Peyer's patch (tissue), 4 donors: Measurements from ENCODE around the gene KLF13. TPM values are rescaled to one million over a fixed set of nuclear protein-coding genes. Genes with fewer than 3 reads are reported as not detected.

ENCODE experiments used
- DNase-seq, 3 donors: peaks; one replicate each; pipeline ENCODE4 v3.0.0-alpha.2; 2017 to 2019
- H3K27ac ChIP-seq, 4 donors: fragments of 200-600 bp; sonication (generic); one replicate each; pipeline ENCODE4 v1.5.1; 2016 to 2019
- H3K27me3 ChIP-seq, 2 donors: fragments of 200-600 bp; sonication (generic); one replicate each; pipeline ENCODE4 v1.5.1; 2019
- H3K36me3 ChIP-seq, 3 donors: fragments of 200-600 bp; sonication (generic); one replicate each; pipeline ENCODE4 v1.5.1; 2016 to 2019
- H3K4me1 ChIP-seq, 4 donors: fragments of 200-600 bp; sonication (generic); one replicate each; pipeline ENCODE4 v1.5.1; 2016 to 2019
- H3K4me3 ChIP-seq, 4 donors: fragments of 200-600 bp; sonication (generic); 1 replicate in 3 of 4; 2 replicates in 1 of 4; pipeline ENCODE4 v1.5.1; 2016 to 2019; ENCODE audit warnings: mild to moderate bottlenecking in 1 of 4
- H3K9me3 ChIP-seq, 4 donors: fragments of 200-600 bp; sonication (generic); one replicate each; pipeline ENCODE4 v1.5.1; 2016 to 2019; ENCODE audit warnings: mild to moderate bottlenecking in 1 of 4
- POLR2A ChIP-seq, 2 donors: fragments of 450-650 bp; IDR thresholded peaks; one replicate each; pipeline ENCODE4 v1.5.1; 2017; ENCODE audit warnings: antibody characterized with exemption in 2 of 2, mild to moderate bottlenecking in 2 of 2, moderate library complexity in 2 of 2
- total RNA-seq, 4 donors: library from RNA; depleted of rRNA; stranded (reverse); fragments of >200 nt; gene quantifications; one replicate each; pipeline ENCODE4 v1.1.0, GENCODE V29; 2016
- TF ChIP-seq, protein P1 (sequence below), 6 experiments: fragments of 450-650 bp in 4 of 6; fragments of 200-600 bp in 2 of 6; sonication (generic) in 1 of 6; IDR thresholded peaks; one replicate each; pipeline ENCODE4 v1.5.1; 2017 to 2019; ENCODE audit warnings: antibody characterized with exemption in 6 of 6, mild to moderate bottlenecking in 3 of 6, moderate library complexity in 1 of 6

Gene KLF13
- total RNA-seq, 4 donors from 2014 or later = 51.2 to 80.4 (median 75.6) TPM

DNA sequence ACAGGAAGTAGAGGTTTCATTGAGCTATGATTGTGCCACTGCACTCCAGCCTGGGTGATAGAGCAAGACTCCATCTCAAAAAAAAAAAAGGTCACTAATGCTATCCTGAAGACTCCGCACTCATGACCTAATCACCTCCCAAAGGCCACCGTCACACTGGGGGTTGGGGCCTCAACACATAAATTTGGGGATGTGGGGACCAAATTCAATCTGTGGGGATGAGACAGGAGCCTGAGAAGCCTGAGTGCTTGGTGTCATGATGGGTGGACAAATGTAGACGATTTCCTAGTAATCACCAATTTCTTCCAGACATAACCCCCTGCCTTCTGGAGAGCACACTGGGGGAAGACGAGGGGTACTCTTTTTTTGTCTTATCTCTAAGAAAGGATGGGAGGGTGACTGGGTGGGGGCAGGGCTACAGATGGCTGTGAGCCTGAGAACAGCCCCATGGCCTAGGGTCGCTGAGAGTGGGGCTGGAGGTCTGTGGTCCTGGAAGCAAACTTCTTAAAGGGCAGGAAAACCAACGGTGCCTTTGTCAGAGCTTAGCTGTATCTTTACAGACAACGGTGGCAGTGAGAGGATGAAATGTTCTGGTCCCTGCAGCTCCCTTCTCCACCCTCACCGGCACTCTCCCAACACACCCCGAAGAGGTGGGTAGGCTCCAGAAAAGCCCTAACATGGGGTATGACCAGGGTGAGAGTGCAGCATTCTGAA, 16.6 kb upstream of the KLF13 start:
- peak in 1 of 3 donors; percentile 18 for DNase-seq
- H3K4me3 ChIP-seq = no peak overlapping the region
- H3K27me3 ChIP-seq = no peaks in the 10 kb centered on the region
- H3K4me1 ChIP-seq = no peaks in the 10 kb centered on the region
- H3K27ac ChIP-seq = no peak overlapping the region
- H3K36me3 ChIP-seq = no peaks in the 10 kb centered on the region
- TF ChIP-seq, protein P1, sequence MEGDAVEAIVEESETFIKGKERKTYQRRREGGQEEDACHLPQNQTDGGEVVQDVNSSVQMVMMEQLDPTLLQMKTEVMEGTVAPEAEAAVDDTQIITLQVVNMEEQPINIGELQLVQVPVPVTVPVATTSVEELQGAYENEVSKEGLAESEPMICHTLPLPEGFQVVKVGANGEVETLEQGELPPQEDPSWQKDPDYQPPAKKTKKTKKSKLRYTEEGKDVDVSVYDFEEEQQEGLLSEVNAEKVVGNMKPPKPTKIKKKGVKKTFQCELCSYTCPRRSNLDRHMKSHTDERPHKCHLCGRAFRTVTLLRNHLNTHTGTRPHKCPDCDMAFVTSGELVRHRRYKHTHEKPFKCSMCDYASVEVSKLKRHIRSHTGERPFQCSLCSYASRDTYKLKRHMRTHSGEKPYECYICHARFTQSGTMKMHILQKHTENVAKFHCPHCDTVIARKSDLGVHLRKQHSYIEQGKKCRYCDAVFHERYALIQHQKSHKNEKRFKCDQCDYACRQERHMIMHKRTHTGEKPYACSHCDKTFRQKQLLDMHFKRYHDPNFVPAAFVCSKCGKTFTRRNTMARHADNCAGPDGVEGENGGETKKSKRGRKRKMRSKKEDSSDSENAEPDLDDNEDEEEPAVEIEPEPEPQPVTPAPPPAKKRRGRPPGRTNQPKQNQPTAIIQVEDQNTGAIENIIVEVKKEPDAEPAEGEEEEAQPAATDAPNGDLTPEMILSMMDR (IDR thresholded peaks at IDR 0.05) = no peak
- no peak for TF ChIP-seq POLR2A (IDR thresholded peaks at IDR 0.05)
- H3K9me3 ChIP-seq = peaks cover 0 to 5% (median 0%) of the 10 kb centered on the region in 4 donors

DNA sequence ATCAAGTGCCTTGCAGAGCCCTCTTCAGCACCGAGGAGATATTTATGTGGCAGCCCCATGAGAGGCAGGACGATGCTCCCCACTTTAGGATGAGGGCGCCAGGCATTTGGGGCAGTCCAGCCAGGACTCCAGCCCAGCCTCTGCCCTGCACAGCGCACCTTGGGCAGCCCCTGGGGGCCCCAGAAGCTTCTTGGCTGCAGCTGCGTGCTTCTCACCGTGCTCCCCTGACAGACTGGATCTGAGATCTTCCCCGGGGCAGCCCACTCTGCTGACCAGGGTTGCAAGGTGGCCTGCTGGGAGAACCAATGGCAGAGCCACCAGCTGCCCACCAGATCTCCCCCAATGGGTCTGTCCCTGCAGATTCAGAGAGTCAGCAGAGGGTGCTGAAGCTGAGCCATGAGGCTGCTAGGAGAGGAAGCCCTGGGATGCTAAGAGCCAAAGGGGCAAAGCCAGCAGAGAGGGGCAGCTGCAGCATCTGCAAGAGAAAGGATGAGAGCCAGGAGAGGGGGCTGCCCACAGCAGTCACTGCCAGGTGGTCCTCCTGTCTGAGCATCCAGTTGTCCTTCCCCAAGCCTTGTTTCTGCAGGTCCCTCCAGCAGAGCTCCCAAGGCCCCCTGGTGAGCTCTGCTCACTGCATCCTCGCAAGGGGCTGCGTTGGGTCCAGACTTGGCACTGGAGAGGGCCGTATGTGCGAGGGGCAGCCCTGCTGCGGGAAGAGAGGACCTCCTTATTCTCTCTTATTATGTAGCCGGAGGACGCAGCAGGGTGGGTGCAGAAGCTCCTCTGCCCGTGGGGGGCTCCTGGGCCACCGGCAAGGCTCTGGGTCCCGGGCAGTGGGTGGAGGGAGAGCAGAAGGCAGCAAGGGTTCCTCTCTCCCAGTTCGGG, 14.7 kb upstream of the KLF13 start:
- H3K27ac ChIP-seq = no peak overlapping the region
- H3K27me3 ChIP-seq = no peaks in the 10 kb centered on the region
- peaks cover 0 to 5% (median 0%) of the 10 kb centered on the region in 4 donors for H3K9me3 ChIP-seq
- DNase-seq = peak in 1 of 3 donors; percentile 42
- TF ChIP-seq POLR2A (IDR thresholded peaks at IDR 0.05) = no peak
- TF ChIP-seq, protein P1 (IDR thresholded peaks at IDR 0.05) = no peak
- H3K4me1 ChIP-seq = no peaks in the 10 kb centered on the region
- no peak overlapping the region for H3K4me3 ChIP-seq
- no peaks in the 10 kb centered on the region for H3K36me3 ChIP-seq

DNA sequence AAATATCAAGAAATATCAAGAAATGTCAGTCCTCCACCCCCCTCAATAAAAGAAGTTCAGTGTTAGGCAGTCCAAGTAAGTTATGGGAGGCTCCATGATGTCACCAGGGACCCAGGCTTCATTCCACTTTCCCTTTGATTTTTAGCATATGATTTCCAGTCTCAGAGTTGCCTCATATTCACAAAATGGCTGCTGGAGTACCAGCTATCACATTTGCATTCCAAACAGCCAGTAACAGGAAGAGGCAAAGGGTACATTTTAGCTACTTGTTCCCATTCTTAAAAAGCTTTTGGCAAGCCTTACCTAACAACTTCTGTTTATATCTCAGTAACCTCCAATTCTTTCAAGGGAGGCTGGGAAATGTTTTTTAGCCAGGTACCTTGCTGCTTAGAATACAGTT, 13.4 kb upstream of the KLF13 start:
- H3K4me3 ChIP-seq = no peak overlapping the region
- no peak for TF ChIP-seq POLR2A (IDR thresholded peaks at IDR 0.05)
- TF ChIP-seq, protein P1 (IDR thresholded peaks at IDR 0.05) = no peak
- DNase-seq = no peak
- no peaks in the 10 kb centered on the region for H3K36me3 ChIP-seq
- H3K4me1 ChIP-seq = no peaks in the 10 kb centered on the region
- H3K27me3 ChIP-seq = no peaks in the 10 kb centered on the region
- H3K27ac ChIP-seq = no peak overlapping the region
- H3K9me3 ChIP-seq = peaks cover 0 to 5% (median 0%) of the 10 kb centered on the region in 4 donors

GRCh38 chr15:31314380-31314779, 12.3 kb upstream of the KLF13 start:
- Histone ChIP-seq H3K4me1 (no peaks in the 10 kb centered on the region), H3K27me3 (no peaks in the 10 kb centered on the region), H3K36me3 (no peaks in the 10 kb centered on the region), H3K27ac (no peak overlapping the region), H3K4me3 (no peak overlapping the region), H3K9me3 (peaks cover 0 to 5% (median 0%) of the 10 kb centered on the region in 4 donors)
- TF ChIP-seq, protein P1 (IDR thresholded peaks at IDR 0.05) = no peak
- no peak for TF ChIP-seq POLR2A (IDR thresholded peaks at IDR 0.05)
- DNase-seq = peak in 2 of 3 donors; percentile 29 to 43

DNA sequence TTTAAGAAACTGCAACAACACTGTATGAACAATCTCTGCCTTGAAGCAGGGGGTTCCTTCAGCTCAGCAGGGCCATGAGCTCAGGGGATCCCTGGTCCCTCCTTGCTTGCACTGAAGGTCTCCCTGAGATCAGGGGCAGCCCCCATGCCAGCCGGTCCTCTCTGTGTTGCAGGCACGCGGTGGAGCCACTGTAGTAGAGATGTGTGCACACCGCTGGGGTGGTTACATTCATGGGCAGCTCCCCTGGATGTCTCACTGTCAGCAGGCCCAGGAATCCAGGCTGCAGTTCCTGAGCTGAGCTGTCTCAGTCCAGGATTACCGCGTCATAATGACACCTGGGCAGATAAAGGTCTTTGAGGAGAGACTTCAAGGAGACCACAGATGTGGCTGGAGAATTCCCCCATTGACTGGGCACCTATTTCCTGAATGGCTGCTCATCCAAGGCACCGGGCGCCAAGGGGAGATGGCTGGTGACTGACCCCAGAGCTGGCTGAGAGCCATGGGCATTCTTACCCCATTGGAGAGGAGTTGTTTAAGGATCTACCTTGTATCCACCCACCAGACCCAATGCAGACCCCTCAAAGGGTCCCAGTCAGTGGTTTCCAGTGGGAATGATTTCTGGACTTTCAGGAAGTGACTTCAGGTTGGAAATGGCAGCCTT, 10.4 kb upstream of the KLF13 start:
- peak in 1 of 3 donors; percentile 21 for DNase-seq
- TF ChIP-seq, protein P1 (IDR thresholded peaks at IDR 0.05) = no peak
- no peak for TF ChIP-seq POLR2A (IDR thresholded peaks at IDR 0.05)
- no peaks in the 10 kb centered on the region for H3K27me3 ChIP-seq

More for the DNA sequence above, 10.4 kb upstream of the KLF13 start:
- Histone ChIP-seq H3K36me3 (no peaks in the 10 kb centered on the region), H3K27ac (no peak overlapping the region), H3K9me3 (peaks cover 0 to 5% (median 0%) of the 10 kb centered on the region in 4 donors), H3K4me3 (no peak overlapping the region), H3K4me1 (no peaks in the 10 kb centered on the region)
